OCI-LY1 (cell line): ENCODE measurements around the gene MCHR1.

ENCODE experiments used
- H2AFZ ChIP-seq: fragments of 200-600 bp; sonication (generic), shearing (Covaris generic); 2 replicates; pipeline ENCODE4 v1.6.0; 2014; ENCODE audit warnings: antibody characterized with exemption, mild to moderate bottlenecking, low read length
- H3F3A ChIP-seq: fragments of 200-600 bp; sonication (generic), shearing (Covaris generic); 2 replicates; pipeline ENCODE4 v1.6.0; 2014; ENCODE audit warnings: mild to moderate bottlenecking, antibody characterized with exemption, low read length, moderate library complexity; ENCODE audit not compliant: insufficient read depth
- H3K27ac ChIP-seq: fragments of 200-600 bp; sonication (generic); 2 replicates; pipeline ENCODE4 v1.5.1; 2014; ENCODE audit warnings: low read length, mixed run types, mild to moderate bottlenecking, low read depth; ENCODE audit not compliant: poor library complexity, severe bottlenecking
- H3K27me3 ChIP-seq: fragments of 200-600 bp; sonication (generic); 2 replicates; pipeline ENCODE4 v1.6.0; 2014; ENCODE audit warnings: antibody characterized with exemption, mild to moderate bottlenecking, low read length, moderate library complexity; ENCODE audit not compliant: insufficient read depth
- H3K36me3 ChIP-seq: fragments of 200-600 bp; sonication (generic); 2 replicates; pipeline ENCODE4 v1.6.1; 2014; ENCODE audit warnings: mild to moderate bottlenecking, antibody characterized with exemption, low read length, moderate library complexity, mixed read lengths; ENCODE audit not compliant: insufficient read depth
- H3K4me1 ChIP-seq: fragments of 200-600 bp; sonication (generic); 2 replicates; pipeline ENCODE4 v1.5.1; 2014; ENCODE audit warnings: mild to moderate bottlenecking, low read length, moderate library complexity; ENCODE audit not compliant: insufficient read depth, severe bottlenecking
- H3K4me2 ChIP-seq: fragments of 200-600 bp; sonication (generic), shearing (Covaris generic); 2 replicates; pipeline ENCODE4 v1.6.1; 2014; ENCODE audit warnings: low read length
- H3K4me3 ChIP-seq: fragments of 200-600 bp; sonication (generic); 2 replicates; pipeline ENCODE4 v1.5.1; 2014; ENCODE audit warnings: low read length, low read depth, mild to moderate bottlenecking, mixed read lengths; ENCODE audit not compliant: poor library complexity, severe bottlenecking
- H3K79me2 ChIP-seq: fragments of 200-600 bp; shearing (Covaris generic); 2 replicates; pipeline ENCODE4 v1.6.1; 2016; ENCODE audit warnings: mixed run types, low read length, mixed read lengths; ENCODE audit not compliant: insufficient read depth
- H3K9ac ChIP-seq: fragments of 200-600 bp; sonication (generic), shearing (Covaris generic); 2 replicates; pipeline ENCODE4 v1.6.1; 2014; ENCODE audit warnings: mild to moderate bottlenecking, low read length, mixed read lengths
- H3K9me2 ChIP-seq: fragments of 200-600 bp; sonication (generic), shearing (Covaris generic); 2 replicates; pipeline ENCODE4 v1.6.1; 2014; ENCODE audit warnings: low read depth, mild to moderate bottlenecking, low read length, mixed read lengths
- H3K9me3 ChIP-seq: fragments of 200-600 bp; shearing (Covaris generic); 2 replicates; pipeline ENCODE4 v1.6.1; 2014; ENCODE audit warnings: low read length, mixed read lengths
- H4K20me1 ChIP-seq: fragments of 200-600 bp; sonication (generic), shearing (Covaris generic); 2 replicates; pipeline ENCODE4 v1.6.0; 2016; ENCODE audit warnings: mild to moderate bottlenecking, low read length; ENCODE audit not compliant: insufficient read depth
- CTCF ChIP-seq: fragments of 200-600 bp; sonication (generic), shearing (Covaris generic); IDR thresholded peaks from 2 replicates; pipeline ENCODE4 v1.5.1; 2017; ENCODE audit warnings: mild to moderate bottlenecking, antibody characterized with exemption, low read length, moderate library complexity, mixed read lengths
- EZH2 ChIP-seq: fragments of 200-600 bp; sonication (generic), shearing (Covaris generic); IDR thresholded peaks from 2 replicates; pipeline ENCODE4 v1.8.0; 2017; ENCODE audit warnings: borderline replicate concordance, mixed run types, mild to moderate bottlenecking, antibody characterized with exemption, low read length, moderate library complexity, mixed read lengths

MCHR1 gene

DNA sequence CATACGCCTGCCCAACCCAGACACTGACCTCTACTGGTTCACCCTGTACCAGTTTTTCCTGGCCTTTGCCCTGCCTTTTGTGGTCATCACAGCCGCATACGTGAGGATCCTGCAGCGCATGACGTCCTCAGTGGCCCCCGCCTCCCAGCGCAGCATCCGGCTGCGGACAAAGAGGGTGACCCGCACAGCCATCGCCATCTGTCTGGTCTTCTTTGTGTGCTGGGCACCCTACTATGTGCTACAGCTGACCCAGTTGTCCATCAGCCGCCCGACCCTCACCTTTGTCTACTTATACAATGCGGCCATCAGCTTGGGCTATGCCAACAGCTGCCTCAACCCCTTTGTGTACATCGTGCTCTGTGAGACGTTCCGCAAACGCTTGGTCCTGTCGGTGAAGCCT, 2.2 kb downstream of the MCHR1 start:
- Histone ChIP-seq H3K9me2 (no peaks in the 10 kb centered on the region), H3K4me3 (no peak overlapping the region), H2AFZ (no peak overlapping the region)

DNA sequence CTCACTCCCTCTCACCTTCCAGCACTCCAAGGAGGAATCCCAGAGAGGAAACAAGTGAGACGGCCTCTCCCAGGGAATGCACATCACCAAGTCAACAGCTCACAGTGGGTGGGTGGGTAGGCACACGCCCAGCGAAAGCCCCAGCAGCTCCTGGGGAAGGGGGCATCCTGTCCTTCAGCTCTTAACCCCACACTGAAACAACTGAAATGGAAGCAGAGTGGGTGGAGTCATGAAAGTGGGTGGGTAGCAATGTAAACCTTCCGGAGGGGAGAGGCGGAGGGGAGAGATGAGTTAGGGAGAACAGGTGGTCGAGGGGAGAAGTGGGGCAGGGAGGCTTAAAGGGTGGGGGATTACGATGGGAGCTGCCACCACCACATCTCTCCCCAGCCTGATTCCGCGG, 5.4 kb downstream of the MCHR1 start:
- no peak overlapping the region for H3K4me3 ChIP-seq
- no peak overlapping the region for H3K4me2 ChIP-seq
- no peak overlapping the region for H2AFZ ChIP-seq
- TF ChIP-seq CTCF, result no peak
- TF ChIP-seq EZH2, result no peak
- H3K27ac ChIP-seq, result no peak overlapping the region
- H4K20me1 ChIP-seq, result no peaks in the 10 kb centered on the region
- no peaks in the 10 kb centered on the region for H3K79me2 ChIP-seq
- no peaks in the 10 kb centered on the region for H3K27me3 ChIP-seq
- no peaks in the 10 kb centered on the region for H3F3A ChIP-seq
- no peaks in the 10 kb centered on the region for H3K4me1 ChIP-seq
- no peaks in the 10 kb centered on the region for H3K36me3 ChIP-seq
- no peaks in the 10 kb centered on the region for H3K9me2 ChIP-seq
- H3K9ac ChIP-seq, result no peak overlapping the region
- H3K9me3 ChIP-seq, result no peaks in the 10 kb centered on the region

More for the DNA sequence above, 2.2 kb downstream of the MCHR1 start:
- no peak overlapping the region for H3K27ac ChIP-seq
- H3K9me3 ChIP-seq, result no peaks in the 10 kb centered on the region
- no peak overlapping the region for H3K9ac ChIP-seq
- no peaks in the 10 kb centered on the region for H3K27me3 ChIP-seq
- H3F3A ChIP-seq, result no peaks in the 10 kb centered on the region
- H3K36me3 ChIP-seq, result no peaks in the 10 kb centered on the region
- H3K79me2 ChIP-seq, result no peaks in the 10 kb centered on the region
- no peak overlapping the region for H3K4me2 ChIP-seq
- no peaks in the 10 kb centered on the region for H4K20me1 ChIP-seq
- TF ChIP-seq CTCF, result no peak
- no peak for TF ChIP-seq EZH2
- H3K4me1 ChIP-seq, result no peaks in the 10 kb centered on the region

DNA sequence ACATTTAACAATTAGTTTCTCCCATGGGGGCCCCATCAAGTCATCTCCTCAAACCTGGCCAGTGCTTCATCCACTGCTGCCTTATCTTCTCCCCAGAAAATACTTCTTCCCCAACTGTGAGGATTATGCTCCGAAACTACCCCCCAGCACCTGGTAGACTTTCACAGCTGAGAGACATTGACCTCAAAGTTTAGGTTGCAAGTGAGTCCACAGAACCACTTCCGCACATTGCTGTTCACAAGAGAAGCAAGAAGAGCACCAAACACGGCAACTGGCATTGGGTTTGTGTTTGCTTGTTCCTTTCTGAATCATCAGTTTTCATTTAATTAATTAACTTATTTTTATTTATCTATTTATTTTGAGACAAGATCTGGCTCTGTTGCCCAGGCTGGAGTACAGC, 6.1 kb downstream of the MCHR1 start:
- H3K36me3 ChIP-seq, result no peaks in the 10 kb centered on the region
- no peaks in the 10 kb centered on the region for H3F3A ChIP-seq
- H2AFZ ChIP-seq, result no peak overlapping the region
- H3K27me3 ChIP-seq, result no peaks in the 10 kb centered on the region
- H4K20me1 ChIP-seq, result no peaks in the 10 kb centered on the region
- no peak for TF ChIP-seq EZH2
- no peak for TF ChIP-seq CTCF
- no peaks in the 10 kb centered on the region for H3K79me2 ChIP-seq
- H3K27ac ChIP-seq, result no peak overlapping the region
- no peak overlapping the region for H3K4me2 ChIP-seq
- no peak overlapping the region for H3K4me3 ChIP-seq
- no peak overlapping the region for H3K9ac ChIP-seq
- no peaks in the 10 kb centered on the region for H3K9me2 ChIP-seq
- H3K9me3 ChIP-seq, result no peaks in the 10 kb centered on the region
- H3K4me1 ChIP-seq, result no peaks in the 10 kb centered on the region
